GM19467 (cell line): ENCODE data around the gene FRMD4B.

ENCODE experiments used
- ATAC-seq: cut with Tn5 transposase; IDR thresholded peaks from one replicate; pipeline ENCODE4 v1.9.1; 2021; ENCODE audit warnings: mild to moderate bottlenecking, moderate library complexity; ENCODE audit not compliant: unreplicated experiment

FRMD4B gene

GRCh38 chr3:69368129-69368741, 17.7 kb downstream of the FRMD4B start:
- peak; percentile 99 for ATAC-seq

GRCh38 chr3:69367586-69367985, 18.3 kb downstream of the FRMD4B start:
- no peak for ATAC-seq

GRCh38 chr3:69364354-69364753, 21.5 kb downstream of the FRMD4B start:
- no peak for ATAC-seq

- ATAC-seq: no peak
Observed at GRCh38 chr3:69360690-69361089, 25.2 kb downstream of the FRMD4B start.

- ATAC-seq: no peak
Observed at GRCh38 chr3:69359916-69360315, 26.0 kb downstream of the FRMD4B start.

- ATAC-seq: no peak
Observed at GRCh38 chr3:69359339-69359893, 26.5 kb downstream of the FRMD4B start.

GRCh38 chr3:69357196-69357595, 28.7 kb downstream of the FRMD4B start:
- ATAC-seq: no peak

GRCh38 chr3:69354948-69355347, 30.9 kb downstream of the FRMD4B start:
- ATAC-seq: no peak

- no peak for ATAC-seq
Observed at GRCh38 chr3:69353503-69353902, 32.4 kb downstream of the FRMD4B start.

- no peak for ATAC-seq
Observed at GRCh38 chr3:69353088-69353478, 32.8 kb downstream of the FRMD4B start.

GRCh38 chr3:69352305-69353087, 33.4 kb downstream of the FRMD4B start:
- ATAC-seq: no peak

GRCh38 chr3:69343875-69344274, 42.0 kb downstream of the FRMD4B start:
- ATAC-seq: no peak

GRCh38 chr3:69342074-69342473, 43.8 kb downstream of the FRMD4B start:
- ATAC-seq: no peak

GRCh38 chr3:69339760-69340159, 46.1 kb downstream of the FRMD4B start:
- ATAC-seq: no peak

GRCh38 chr3:69338911-69339310, 47.0 kb downstream of the FRMD4B start:
- ATAC-seq: no peak

GRCh38 chr3:69332934-69333333, 53.0 kb downstream of the FRMD4B start:
- ATAC-seq: no peak

GRCh38 chr3:69330891-69331400, 54.9 kb downstream of the FRMD4B start:
- ATAC-seq: no peak

- no peak for ATAC-seq
Observed at GRCh38 chr3:69329892-69330291, 56.0 kb downstream of the FRMD4B start.

- no peak for ATAC-seq
Observed at GRCh38 chr3:69328963-69329302, 57.0 kb downstream of the FRMD4B start.

- ATAC-seq: no peak
Observed at GRCh38 chr3:69328103-69328962, 57.6 kb downstream of the FRMD4B start.

GRCh38 chr3:69326855-69327300, 59.0 kb downstream of the FRMD4B start:
- peak; percentile 83 for ATAC-seq
